Neural progenitor cell (in vitro differentiated cells): Measurements from ENCODE around the gene DTNBP1. TPM values are rescaled to one million over a fixed set of nuclear protein-coding genes. Genes with fewer than 3 reads are reported as not detected.
A peak's percentile ranks its signal among the peaks of the same experiment; 100 is the strongest.

Experiments used
- DNase-seq: peaks from one replicate; pipeline ENCODE4 v3.0.0-alpha.2; 2016; ENCODE audit warnings: low spot score
- H2AFZ ChIP-seq: fragments of 200-600 bp; sonication (generic); replicated peaks from 2 replicates; pipeline ENCODE4 v1.6.1; 2016; ENCODE audit warnings: antibody characterized with exemption
- H3F3A ChIP-seq: fragments of 200-600 bp; sonication (generic); 2 replicates; pipeline ENCODE4 v1.6.1; 2016; ENCODE audit warnings: antibody characterized with exemption, low read depth
- H3K27ac ChIP-seq: fragments of 200-600 bp; sonication (generic); 2 replicates; pipeline ENCODE4 v1.5.1; 2016; ENCODE audit warnings: mild to moderate bottlenecking
- H3K27me3 ChIP-seq: fragments of 200-600 bp; sonication (generic); 2 replicates; pipeline ENCODE4 v1.6.1; 2016; ENCODE audit warnings: mild to moderate bottlenecking, moderate library complexity
- H3K36me3 ChIP-seq: fragments of 200-600 bp; sonication (generic); 2 replicates; pipeline ENCODE4 v1.5.1; 2016
- H3K4me1 ChIP-seq: fragments of 200-600 bp; sonication (generic); 2 replicates; pipeline ENCODE4 v1.6.1; 2016; ENCODE audit warnings: mixed run types
- H3K4me2 ChIP-seq: fragments of 200-600 bp; sonication (generic); 2 replicates; pipeline ENCODE4 v1.6.1; 2016
- H3K4me3 ChIP-seq: fragments of 200-600 bp; sonication (generic); 2 replicates; pipeline ENCODE4 v1.5.1; 2016
- H3K79me2 ChIP-seq: fragments of 200-600 bp; sonication (generic); 2 replicates; pipeline ENCODE4 v1.6.1; 2016; ENCODE audit warnings: low read depth
- H3K9ac ChIP-seq: fragments of 200-600 bp; sonication (generic); 2 replicates; pipeline ENCODE4 v1.6.1; 2016
- H3K9me3 ChIP-seq: fragments of 200-600 bp; sonication (generic); 2 replicates; pipeline ENCODE4 v1.5.1; 2016; ENCODE audit warnings: low read depth
- H4K20me1 ChIP-seq: fragments of 200-600 bp; sonication (generic); 2 replicates; pipeline ENCODE4 v1.6.1; 2016; ENCODE audit warnings: low read depth
- H3K27ac Mint-ChIP-seq: 3 replicates; pipeline ENCODE4 v1.8.0; 2021; ENCODE audit warnings: mixed read lengths
- H3K27me3 Mint-ChIP-seq: 2 replicates; pipeline ENCODE4 v1.8.0; 2022; ENCODE audit warnings: low read depth, mild to moderate bottlenecking, inconsistent platforms, moderate library complexity, mixed read lengths; ENCODE audit not compliant: insufficient read depth
- H3K36me3 Mint-ChIP-seq: 3 replicates; pipeline ENCODE4 v1.8.0; 2021; ENCODE audit warnings: mixed read lengths
- H3K4me1 Mint-ChIP-seq: 3 replicates; pipeline ENCODE4 v1.8.0; 2021; ENCODE audit warnings: mixed read lengths
- H3K4me3 Mint-ChIP-seq: 3 replicates; pipeline ENCODE4 v1.8.0; 2021; ENCODE audit warnings: mild to moderate bottlenecking, moderate library complexity, mixed read lengths
- H3K9me3 Mint-ChIP-seq: 3 replicates; pipeline ENCODE4 v1.8.0; 2020; ENCODE audit warnings: mixed read lengths
- EZH2 ChIP-seq: fragments of 200-600 bp; sonication (generic); IDR thresholded peaks from 2 replicates; pipeline ENCODE4 v1.6.1; 2017; ENCODE audit warnings: antibody characterized with exemption, mild to moderate bottlenecking, moderate library complexity
- EZH2phosphoT487 ChIP-seq: fragments of 200-600 bp; sonication (generic); IDR thresholded peaks from 2 replicates; pipeline ENCODE4 v1.6.1; 2017; ENCODE audit warnings: antibody characterized with exemption
- total RNA-seq: library from RNA; depleted of rRNA; stranded (reverse); fragments of >200 nt; gene quantifications from 2 replicates; pipeline ENCODE4 v1.2.3, GENCODE V29; 2015; ENCODE audit warnings: low replicate concordance
- TF ChIP-seq, protein P1 (sequence below): fragments of 200-600 bp; sonication (generic); IDR thresholded peaks from 2 replicates; pipeline ENCODE4 v1.5.1; 2017; ENCODE audit warnings: antibody characterized with exemption, mild to moderate bottlenecking

The DTNBP1 gene
- total RNA-seq, 1 donor from 2014 or later = 4.5 TPM

DNA sequence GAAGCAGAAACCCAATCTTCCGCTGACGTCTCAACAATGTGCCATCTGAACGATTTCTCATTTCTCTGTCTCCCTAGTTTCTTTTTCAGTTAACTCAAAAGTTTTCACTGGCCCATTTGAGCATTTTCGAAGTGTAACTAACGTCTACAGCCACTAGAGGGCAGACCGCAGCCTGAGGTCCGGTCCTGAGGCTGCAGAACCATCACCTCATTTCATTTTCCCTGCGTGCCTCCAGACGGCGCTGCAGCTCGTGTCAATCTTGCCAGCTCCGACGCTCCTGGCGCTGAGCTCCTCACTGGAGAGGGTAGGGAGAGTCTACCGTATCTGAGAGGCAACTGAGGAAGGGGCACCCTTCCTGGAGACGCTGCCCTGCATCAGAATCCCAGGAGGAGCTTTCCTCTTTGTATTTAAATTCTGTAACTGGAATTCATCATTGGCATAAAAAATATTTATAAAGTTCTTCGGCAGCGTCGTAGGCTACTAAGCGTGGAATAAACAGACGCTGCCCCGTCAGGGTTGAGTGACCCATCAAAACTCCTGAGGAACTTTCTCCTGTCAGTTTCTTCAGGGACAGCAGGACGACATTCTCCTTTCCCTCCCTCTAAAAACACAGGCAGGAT lies 28.5 kb upstream of the DTNBP1 start:
- peaks cover 5% of the 10 kb centered on the region for H3K9me3 Mint-ChIP-seq
- Histone ChIP-seq H4K20me1 (no peaks in the 10 kb centered on the region), H3K36me3 (no peaks in the 10 kb centered on the region), H3K9me3 (no peaks in the 10 kb centered on the region), H3F3A (no peaks in the 10 kb centered on the region), H3K4me1 (no peaks in the 10 kb centered on the region), H3K79me2 (no peaks in the 10 kb centered on the region), H2AFZ (no peak overlapping the region), H3K4me3 (no peak overlapping the region), H3K27me3 (no peaks in the 10 kb centered on the region), H3K9ac (no peak overlapping the region), H3K4me2 (no peak overlapping the region), H3K27ac (no peak overlapping the region)
- TF ChIP-seq EZH2phosphoT487 (no peak), EZH2 (no peak)
- TF ChIP-seq, protein P1, sequence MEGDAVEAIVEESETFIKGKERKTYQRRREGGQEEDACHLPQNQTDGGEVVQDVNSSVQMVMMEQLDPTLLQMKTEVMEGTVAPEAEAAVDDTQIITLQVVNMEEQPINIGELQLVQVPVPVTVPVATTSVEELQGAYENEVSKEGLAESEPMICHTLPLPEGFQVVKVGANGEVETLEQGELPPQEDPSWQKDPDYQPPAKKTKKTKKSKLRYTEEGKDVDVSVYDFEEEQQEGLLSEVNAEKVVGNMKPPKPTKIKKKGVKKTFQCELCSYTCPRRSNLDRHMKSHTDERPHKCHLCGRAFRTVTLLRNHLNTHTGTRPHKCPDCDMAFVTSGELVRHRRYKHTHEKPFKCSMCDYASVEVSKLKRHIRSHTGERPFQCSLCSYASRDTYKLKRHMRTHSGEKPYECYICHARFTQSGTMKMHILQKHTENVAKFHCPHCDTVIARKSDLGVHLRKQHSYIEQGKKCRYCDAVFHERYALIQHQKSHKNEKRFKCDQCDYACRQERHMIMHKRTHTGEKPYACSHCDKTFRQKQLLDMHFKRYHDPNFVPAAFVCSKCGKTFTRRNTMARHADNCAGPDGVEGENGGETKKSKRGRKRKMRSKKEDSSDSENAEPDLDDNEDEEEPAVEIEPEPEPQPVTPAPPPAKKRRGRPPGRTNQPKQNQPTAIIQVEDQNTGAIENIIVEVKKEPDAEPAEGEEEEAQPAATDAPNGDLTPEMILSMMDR = peak; percentile 100
- H3K4me3 Mint-ChIP-seq = peak overlapping the region; percentile 28
- no peak overlapping the region for H3K27ac Mint-ChIP-seq
- peak; percentile 94 for DNase-seq
- no peaks in the 10 kb centered on the region for H3K36me3 Mint-ChIP-seq
- H3K4me1 Mint-ChIP-seq = peaks cover 11% of the 10 kb centered on the region
- peaks cover 12% of the 10 kb centered on the region for H3K27me3 Mint-ChIP-seq

DNA sequence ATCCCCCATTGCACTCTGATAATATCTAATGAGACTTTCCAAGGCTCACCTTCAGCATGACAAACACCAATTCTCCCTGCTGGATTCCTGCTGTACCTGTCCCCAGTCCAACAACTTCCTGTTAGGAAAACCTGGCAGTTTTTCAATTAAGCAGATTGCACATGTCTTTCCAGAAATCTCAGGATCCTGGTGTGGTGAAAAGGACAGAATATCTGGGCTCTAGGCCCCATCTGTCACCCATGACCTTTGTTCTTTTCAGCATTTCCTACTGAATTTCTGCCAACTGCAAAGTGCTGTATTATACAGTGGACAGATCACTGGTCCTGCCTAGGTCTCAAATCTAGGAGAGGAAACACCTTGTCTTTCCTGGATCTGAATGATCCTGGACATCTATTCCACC lies 27.7 kb upstream of the DTNBP1 start:
- no peak overlapping the region for H2AFZ ChIP-seq
- H3F3A ChIP-seq = no peaks in the 10 kb centered on the region

DNA sequence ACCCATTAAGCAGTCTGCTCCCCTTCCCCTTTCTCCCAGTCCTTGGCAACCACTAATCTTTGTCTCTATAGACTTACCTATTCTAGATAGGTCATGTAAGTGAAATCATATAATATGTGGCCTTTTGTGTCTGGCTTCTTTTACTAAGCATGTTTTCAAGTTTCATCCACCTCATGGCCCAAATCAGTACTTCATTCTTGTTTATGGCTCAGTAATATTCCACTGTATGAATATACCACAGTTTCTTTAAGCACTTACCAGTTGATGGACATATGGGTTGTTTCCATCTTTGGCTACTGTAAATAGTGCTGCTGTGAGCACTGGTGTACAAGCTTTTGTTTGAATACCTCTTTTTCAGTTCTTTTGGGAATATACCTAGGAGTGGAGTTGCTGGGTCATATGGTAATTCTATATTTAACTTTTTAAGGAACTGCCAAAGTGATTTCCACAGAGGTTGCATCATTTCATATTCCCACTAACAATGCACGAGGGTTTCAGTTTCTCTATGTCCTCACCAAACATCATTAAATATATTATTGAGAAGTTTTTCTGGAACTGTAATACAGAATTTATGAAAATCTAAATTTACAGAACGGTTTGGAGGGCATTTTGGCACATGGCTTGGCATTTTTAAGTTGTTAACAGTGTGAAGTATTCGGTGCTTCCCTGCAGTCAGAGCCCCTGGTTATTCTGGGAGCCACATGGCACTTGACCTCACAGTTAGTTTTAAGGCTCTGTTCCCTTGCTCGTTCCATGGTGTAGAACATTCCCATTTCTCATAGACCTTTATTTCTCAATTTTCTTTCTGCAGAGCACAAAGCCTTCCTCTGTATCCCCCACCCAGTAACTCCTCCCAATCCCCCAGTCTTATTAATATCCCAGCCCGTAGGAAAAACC lies 27.0 kb upstream of the DTNBP1 start:
- Mint-ChIP-seq H3K9me3 (peaks cover 5% of the 10 kb centered on the region), H3K4me1 (peaks cover 13% of the 10 kb centered on the region), H3K27me3 (peaks cover 12% of the 10 kb centered on the region), H3K4me3 (no peak overlapping the region), H3K36me3 (no peaks in the 10 kb centered on the region), H3K27ac (no peak overlapping the region)
- TF ChIP-seq, protein P1 = no peak
- TF ChIP-seq EZH2 (no peak), EZH2phosphoT487 (no peak)
- no peak for DNase-seq
- Histone ChIP-seq H4K20me1 (no peaks in the 10 kb centered on the region), H3K4me3 (no peak overlapping the region), H3K27ac (no peak overlapping the region), H3F3A (no peaks in the 10 kb centered on the region), H3K79me2 (no peaks in the 10 kb centered on the region), H3K27me3 (no peaks in the 10 kb centered on the region), H3K4me1 (no peaks in the 10 kb centered on the region), H3K4me2 (no peak overlapping the region), H3K9ac (no peak overlapping the region), H2AFZ (no peak overlapping the region), H3K9me3 (no peaks in the 10 kb centered on the region), H3K36me3 (no peaks in the 10 kb centered on the region)

More for the DNA sequence above, 27.7 kb upstream of the DTNBP1 start:
- peaks cover 5% of the 10 kb centered on the region for H3K9me3 Mint-ChIP-seq
- TF ChIP-seq, protein P1 = no peak
- TF ChIP-seq EZH2phosphoT487 = no peak
- no peak for TF ChIP-seq EZH2
- peaks cover 13% of the 10 kb centered on the region for H3K4me1 Mint-ChIP-seq
- peaks cover 12% of the 10 kb centered on the region for H3K27me3 Mint-ChIP-seq
- H3K27me3 ChIP-seq = no peaks in the 10 kb centered on the region
- H3K9ac ChIP-seq = no peak overlapping the region
- no peaks in the 10 kb centered on the region for H3K9me3 ChIP-seq
- H3K4me1 ChIP-seq = no peaks in the 10 kb centered on the region
- no peak overlapping the region for H3K4me3 ChIP-seq
- no peak overlapping the region for H3K27ac ChIP-seq
- no peaks in the 10 kb centered on the region for H3K36me3 ChIP-seq
- DNase-seq = no peak
- no peak overlapping the region for H3K4me3 Mint-ChIP-seq
- no peaks in the 10 kb centered on the region for H3K36me3 Mint-ChIP-seq
- no peaks in the 10 kb centered on the region for H3K79me2 ChIP-seq
- no peaks in the 10 kb centered on the region for H4K20me1 ChIP-seq
- no peak overlapping the region for H3K4me2 ChIP-seq
- no peak overlapping the region for H3K27ac Mint-ChIP-seq
